PFSK-1 (cell line): ENCODE results near the gene GSTK1. TPM values are rescaled to one million over a fixed set of nuclear protein-coding genes. Genes with fewer than 3 reads are reported as not detected.

Experiments
- FOXP2 ChIP-seq: optimal IDR thresholded peaks from 2 replicates; pipeline ENCODE3; 2011; ENCODE audit warnings: borderline replicate concordance, control low read depth, inconsistent platforms; ENCODE audit not compliant: insufficient read depth; ENCODE audit errors: extremely low read length, extremely low read depth
- POLR2AphosphoS5 ChIP-seq: IDR thresholded peaks from 2 replicates; pipeline ENCODE4 v1.6.1; 2012; ENCODE audit warnings: low read depth, mild to moderate bottlenecking, control low read depth, low read length, moderate library complexity
- REST ChIP-seq, 2 experiments: IDR thresholded peaks; 2 replicates each; pipeline versions ENCODE4 v1.6.1 to v1.8.0; 2011 to 2012; ENCODE audit warnings: low read depth in 2 of 2, low read length in 2 of 2, control low read depth in 1 of 2, inconsistent platforms in 1 of 2, mild to moderate bottlenecking in 1 of 2, moderate library complexity in 1 of 2; ENCODE audit not compliant: insufficient read depth in 1 of 2
- SIN3A ChIP-seq: IDR thresholded peaks from 2 replicates; pipeline ENCODE4 v1.6.1; 2012; ENCODE audit warnings: mild to moderate bottlenecking, low read length, moderate library complexity, borderline replicate concordance; ENCODE audit not compliant: insufficient read depth
- TAF1 ChIP-seq: IDR thresholded peaks from 2 replicates; pipeline ENCODE4 v1.6.1; 2012; ENCODE audit warnings: low read length, control low read depth, borderline replicate concordance; ENCODE audit not compliant: insufficient read depth
- polyA plus RNA-seq: library from polyadenylated mRNA; unstranded; fragments of >200 nt; gene quantifications from one replicate; pipeline ENCODE4 v1.2.1, GENCODE V29; 2012; ENCODE audit warnings: low read depth, missing spikeins; ENCODE audit not compliant: insufficient read length

GSTK1 gene
- 38.1 TPM for polyA plus RNA-seq

- TF ChIP-seq TAF1 (peak; percentile 83; the same call in 1 of the 2 replicates), FOXP2 (no peak), SIN3A (0 out of 2 replicates have a peak, but pooled peaks have one; percentile 15), REST (IDR thresholded peaks at IDR 0.05; ENCODE audit: insufficient read depth in 1 of 2, low read depth in 2 of 2, low read length in 2 of 2) (no peak), POLR2AphosphoS5 (peak; percentile 97)
Measured at GRCh38 chr7:143263266-143264195, at the start of gene GSTK1. GSTK1 (plus strand) TSS chr7:143263441; CDS start chr7:143263514, 73 bp downstream.

- TF ChIP-seq REST (IDR thresholded peaks at IDR 0.05; ENCODE audit: insufficient read depth in 1 of 2, low read depth in 2 of 2, low read length in 2 of 2) (no peak), TAF1 (no peak), FOXP2 (no peak), SIN3A (no peak), POLR2AphosphoS5 (no peak)
Measured at GRCh38 chr7:143214789-143215679, 48.2 kb upstream of the GSTK1 start.

- TF ChIP-seq REST (IDR thresholded peaks at IDR 0.05; ENCODE audit: insufficient read depth in 1 of 2, low read depth in 2 of 2, low read length in 2 of 2) (no peak), FOXP2 (no peak), POLR2AphosphoS5 (no peak)
Measured at GRCh38 chr7:143216151-143216550, 47.1 kb upstream of the GSTK1 start.

GRCh38 chr7:143216686-143217085 lies 46.6 kb upstream of the GSTK1 start:
- TF ChIP-seq SIN3A, result no peak

GRCh38 chr7:143217806-143218205 lies 45.4 kb upstream of the GSTK1 start:
- TF ChIP-seq SIN3A (no peak), REST (IDR thresholded peaks at IDR 0.05; ENCODE audit: insufficient read depth in 1 of 2, low read depth in 2 of 2, low read length in 2 of 2) (no peak), POLR2AphosphoS5 (no peak)
